NCI-H69 (cell line): ENCODE results near the gene IFTAP.

Experiments used
- DNase-seq: peaks from one replicate; lab custom pipeline; 2025; lab: John Stamatoyannopoulos, UW

IFTAP gene

DNA sequence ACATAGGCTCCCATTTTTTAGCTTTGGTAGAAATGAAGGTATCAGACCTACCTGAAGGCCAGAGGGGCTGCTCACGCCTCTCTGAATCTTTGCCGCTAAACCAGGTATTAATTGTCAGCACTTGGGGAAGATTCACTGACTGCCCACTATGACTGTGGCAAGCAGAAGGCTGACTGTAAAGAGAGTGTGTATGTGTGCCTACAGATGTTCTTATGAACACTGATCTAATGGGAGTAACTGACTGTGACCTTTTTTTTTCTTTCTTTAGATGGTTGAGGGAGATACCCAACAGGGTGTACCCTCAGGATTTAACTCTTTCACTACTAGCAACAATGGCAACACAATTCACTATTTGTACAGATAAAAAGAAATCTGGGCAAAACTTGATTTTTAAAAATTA, 3.7 kb downstream of the IFTAP start, which contains the start of gene RAG2:
Gene RAG2, minus strand, starts transcription at position 186 of the 400 bp plus-strand sequence. CDS start 4,068 bp downstream, outside the sequence.
- DNase-seq = no peak

DNA sequence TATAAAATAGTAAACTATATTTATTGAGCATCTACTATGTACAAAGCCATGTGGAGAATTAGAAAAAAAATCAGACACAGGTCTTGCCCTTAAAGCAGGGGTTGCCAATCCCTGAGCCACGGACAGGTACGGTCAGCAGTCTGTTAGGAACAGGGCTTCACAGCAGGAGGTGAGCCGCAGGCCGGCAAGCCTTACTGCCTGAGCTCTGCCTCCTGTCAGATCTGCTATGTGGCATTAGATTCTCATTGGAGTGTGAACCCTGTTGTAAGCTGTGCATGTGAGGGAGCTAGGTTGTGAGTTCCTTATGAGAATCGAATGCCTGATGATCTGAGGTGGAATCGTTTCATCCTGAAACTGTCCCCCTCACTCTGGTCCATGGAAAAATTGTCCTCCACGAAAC, 5.9 kb downstream of the IFTAP start:
- DNase-seq = no peak

DNA sequence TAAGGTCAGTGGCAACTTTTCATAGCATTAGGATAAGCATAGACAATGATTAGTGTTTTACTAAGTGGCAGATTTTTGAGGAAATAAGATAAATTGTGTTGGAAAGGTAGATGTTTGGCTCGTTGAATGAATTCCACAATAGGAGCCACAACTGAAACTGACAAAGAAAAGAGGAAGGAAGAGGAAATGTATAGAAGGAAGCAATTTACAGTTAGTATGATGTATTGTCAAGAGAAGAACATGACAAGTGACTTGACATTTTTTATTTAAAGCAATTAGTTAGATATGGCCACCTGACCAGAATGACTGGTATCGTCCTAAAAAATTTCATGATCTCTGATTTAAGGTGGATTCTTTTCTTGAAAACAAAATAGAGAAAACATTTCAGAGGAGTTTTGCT, 6.9 kb downstream of the IFTAP start:
- DNase-seq = no peak

DNA sequence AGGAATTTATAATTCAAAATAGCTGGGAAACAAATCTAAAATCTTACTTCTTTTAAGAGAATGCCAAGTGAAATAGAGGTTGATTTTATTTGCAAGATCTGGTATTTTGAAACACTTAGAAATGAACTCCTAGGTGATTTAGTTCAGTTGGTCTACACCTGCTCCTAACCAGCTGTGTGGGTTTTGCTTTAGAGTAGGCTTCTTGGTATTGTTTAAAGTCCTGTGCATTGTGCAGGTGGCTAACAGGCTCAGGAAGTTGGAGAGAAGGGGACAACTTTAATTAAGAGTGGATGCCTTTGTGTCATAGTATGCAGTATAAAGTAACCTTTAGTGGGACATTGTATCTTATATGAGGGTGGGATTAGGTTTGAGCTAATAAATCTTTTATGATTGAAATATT, 7.8 kb downstream of the IFTAP start:
- DNase-seq = no peak

DNA sequence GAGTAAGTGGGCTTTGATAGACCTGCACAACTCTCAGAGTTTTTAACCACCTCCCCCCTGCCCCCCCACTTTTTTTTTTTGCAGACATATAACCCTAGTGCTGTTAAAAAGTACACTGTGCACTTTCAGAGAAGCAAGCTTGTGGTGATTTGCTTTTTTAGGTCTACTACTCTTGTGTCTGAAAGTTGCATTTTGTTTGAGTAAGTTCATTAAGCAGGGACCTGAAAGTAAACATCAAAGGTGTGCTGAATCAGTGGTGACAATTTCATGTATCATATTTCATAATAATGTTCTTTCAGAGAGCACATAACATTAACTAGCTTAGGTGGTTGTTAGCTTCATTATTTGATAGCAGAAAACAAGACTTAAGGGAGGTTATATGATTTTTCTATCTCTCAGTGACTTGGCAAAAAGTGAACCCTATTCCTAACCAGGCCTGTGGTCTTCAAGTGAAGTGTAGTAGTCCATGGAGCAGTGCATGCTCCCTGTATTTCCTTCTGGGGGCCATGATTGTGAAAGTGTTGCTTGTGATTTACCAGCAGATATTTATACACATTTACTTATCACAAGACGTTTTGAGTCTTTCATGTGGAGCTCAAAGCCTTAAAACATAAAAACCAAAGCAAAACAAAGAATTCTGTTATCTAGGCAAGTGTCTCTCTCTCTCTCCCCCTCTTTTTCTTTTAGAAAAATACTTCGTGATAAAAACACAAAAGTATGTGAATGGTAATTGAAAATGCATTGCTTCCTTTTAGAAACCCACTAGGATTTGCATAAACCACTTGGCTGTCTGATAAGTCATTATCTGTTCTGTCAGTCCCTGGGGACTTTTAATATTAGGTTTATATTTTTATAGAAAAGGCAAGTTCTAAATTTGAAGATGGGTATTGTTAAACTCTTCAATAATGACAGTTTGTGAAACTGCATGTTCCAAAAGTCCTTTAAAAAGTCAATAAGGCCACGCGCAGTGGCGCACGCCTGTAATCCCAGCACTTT, 11.2 kb downstream of the IFTAP start:
- DNase-seq = no peak

DNA sequence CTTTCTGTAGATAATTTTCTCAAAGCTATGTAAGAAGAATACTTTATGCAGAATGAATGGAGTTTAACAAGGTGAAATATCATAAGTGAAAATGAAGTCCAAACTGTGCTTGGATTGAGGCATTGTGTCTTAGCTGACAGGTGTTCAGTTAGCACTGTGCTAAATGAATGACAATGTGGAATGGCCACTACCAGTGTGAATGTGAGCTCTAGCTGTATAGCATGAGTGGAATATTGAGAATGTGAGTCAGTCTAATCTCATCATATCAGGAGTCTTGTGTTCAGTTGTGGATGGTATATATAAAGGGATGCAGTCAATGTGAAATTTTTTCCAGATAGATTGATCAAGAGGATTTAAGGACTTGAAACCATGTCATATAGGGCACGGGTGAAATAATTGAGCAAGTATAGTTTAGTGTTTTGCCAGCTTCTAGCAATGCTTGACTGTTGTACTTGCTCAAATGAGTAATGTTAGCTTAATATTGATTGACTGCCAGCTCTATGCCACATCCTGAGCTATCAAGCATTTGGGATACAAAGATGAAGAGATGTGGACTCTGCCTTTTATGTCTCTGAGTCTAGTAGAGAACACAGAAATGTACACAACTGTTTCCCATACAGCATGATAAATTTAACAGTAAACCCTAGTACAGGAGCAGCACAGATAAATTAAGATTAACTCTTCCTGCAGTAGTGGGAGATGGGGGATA, 14.3 kb downstream of the IFTAP start:
- DNase-seq = no peak

DNA sequence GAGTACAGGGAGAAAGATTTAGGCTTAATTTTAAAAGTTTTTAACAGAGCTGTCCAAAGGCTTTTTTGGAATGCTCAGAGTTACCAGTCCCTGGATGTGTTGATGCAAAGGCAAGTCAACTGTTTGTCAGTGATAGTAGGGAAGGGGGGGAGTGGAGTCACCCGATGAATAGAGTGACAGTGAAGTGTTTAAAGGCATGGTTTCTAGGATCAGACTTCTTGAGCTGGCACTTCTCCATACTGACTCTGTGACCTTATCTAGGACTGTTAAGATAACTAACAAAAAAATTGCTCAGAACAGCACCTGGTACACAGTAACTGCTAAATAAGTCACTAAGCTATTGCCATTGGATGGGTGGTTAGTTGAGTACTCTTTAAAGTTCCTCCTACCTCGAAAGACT, 15.1 kb downstream of the IFTAP start:
- no peak for DNase-seq

DNA sequence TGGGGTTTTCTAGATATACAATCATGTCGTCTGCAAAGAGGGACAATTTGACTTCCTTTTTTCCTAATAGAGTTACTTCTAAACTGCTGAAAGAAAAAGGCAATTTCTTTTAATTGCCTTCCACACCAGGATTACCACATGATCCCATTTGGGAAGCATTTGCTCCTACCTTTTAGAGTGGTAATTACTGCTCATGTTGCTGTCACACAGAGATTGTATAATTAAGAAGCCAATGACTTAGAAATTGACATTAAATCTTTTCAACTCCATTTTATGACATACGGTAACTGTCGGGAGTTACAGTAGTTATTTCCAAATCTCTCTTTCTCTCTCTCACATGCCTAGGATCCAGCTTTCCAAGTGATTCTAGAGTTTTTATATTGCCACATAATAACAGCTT, 21.5 kb downstream of the IFTAP start:
- DNase-seq = no peak

DNA sequence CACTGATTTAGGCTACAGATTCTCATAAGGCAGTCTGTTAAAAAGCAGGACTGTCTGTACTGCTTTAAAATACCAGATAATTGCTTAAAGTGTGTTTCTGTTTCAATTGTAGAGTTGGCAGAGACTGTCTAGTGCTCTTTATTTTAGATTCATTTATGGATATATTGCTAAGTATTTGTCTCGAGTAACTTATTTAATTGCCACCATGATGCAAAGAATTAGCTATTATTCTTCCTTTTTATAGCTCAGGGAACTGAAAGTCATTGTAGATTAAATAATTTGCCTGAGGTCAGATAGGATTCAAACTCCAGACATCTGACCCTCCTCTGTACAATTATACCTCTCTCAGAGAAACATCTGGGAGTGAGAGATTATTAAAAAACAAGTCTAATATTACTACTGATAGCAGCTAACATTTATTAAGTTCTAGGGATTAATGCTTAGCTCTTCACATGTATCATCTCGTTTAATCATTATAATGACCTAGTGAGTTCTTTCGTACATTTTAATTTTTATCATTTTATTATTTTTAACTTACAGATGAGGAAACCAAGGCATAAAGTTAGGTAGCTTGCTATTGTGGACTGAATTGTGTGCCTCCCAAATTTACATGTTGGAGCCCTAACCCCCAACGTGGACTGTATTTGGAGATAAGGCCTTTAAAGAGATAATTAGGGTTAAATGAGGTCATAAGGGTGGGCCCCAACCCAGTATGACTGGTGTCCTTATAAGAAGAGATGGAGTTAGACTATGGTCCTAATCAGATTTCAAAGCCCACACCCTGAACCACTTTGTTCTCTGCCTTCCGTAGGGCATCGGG, 23.5 kb downstream of the IFTAP start:
- no peak for DNase-seq

DNA sequence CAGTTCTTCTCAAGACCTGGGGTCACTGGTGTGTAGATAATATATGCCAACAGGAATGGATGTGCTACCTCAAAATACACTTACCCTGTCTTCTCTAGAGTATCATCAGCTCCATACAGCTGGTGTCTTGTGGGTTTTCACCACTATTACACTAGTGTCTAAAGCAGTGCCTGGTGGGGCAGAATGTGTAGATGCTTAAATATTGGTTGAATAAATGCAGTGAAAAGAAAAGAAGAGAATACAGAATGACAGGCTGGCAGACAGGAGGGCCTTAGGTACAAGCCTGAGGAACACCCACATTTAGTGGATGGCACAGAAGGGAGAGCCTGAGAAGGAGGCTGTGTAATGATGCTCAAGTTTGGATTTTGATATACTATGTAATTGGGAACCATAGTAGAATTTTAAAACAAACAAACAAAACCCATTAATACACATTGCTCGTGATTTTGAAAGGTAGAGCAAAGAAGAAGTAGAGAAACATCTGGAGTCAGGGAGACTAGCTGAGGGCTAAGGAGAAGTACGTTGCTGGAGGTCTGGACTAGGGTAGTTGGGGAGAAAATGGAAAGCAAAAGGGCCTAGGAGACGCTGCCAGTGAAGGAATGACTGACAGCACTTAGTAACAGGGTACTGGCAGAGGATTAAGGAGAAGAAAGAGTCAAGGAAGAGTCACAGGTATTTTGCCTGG, 24.2 kb downstream of the IFTAP start:
- no peak for DNase-seq

DNA sequence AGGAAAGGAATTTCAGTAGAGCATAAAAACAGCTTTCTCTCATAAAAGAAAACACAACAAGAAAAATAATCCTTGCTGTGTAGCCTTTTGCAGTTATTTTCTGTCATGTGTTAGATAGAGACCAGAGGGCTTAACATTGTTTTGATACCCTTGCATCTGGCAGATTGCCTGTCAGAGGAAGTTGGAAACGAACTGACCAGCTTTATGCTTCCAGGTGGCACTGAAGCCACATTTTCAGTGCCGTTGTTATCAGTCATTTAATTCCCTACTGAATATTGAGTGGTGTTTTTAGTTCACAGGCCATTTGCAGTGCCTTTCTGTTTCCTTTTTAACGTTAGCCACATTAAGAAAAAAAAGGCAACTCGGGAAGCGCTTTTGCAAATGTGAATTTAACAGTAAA, 25.2 kb downstream of the IFTAP start:
- DNase-seq = peak; percentile 8

DNA sequence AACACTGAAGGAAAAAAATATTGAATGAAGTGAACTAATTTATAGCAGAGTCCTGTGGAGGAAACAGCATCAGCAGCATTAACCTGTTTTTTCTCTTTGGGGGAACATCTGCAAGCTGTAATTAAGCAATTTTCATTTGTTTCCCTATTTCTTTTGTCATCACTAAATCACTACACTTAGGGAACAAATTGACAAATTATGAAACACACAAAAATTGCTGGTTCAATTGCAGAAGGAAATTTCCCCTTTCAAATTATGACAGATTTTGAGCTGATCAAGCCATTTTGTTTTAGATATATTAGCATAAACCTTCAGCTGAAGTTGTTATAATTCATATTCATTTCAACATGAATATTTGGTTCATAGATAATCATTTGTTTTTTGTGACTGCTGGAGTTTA, 25.9 kb downstream of the IFTAP start:
- peak; percentile 11 for DNase-seq

DNA sequence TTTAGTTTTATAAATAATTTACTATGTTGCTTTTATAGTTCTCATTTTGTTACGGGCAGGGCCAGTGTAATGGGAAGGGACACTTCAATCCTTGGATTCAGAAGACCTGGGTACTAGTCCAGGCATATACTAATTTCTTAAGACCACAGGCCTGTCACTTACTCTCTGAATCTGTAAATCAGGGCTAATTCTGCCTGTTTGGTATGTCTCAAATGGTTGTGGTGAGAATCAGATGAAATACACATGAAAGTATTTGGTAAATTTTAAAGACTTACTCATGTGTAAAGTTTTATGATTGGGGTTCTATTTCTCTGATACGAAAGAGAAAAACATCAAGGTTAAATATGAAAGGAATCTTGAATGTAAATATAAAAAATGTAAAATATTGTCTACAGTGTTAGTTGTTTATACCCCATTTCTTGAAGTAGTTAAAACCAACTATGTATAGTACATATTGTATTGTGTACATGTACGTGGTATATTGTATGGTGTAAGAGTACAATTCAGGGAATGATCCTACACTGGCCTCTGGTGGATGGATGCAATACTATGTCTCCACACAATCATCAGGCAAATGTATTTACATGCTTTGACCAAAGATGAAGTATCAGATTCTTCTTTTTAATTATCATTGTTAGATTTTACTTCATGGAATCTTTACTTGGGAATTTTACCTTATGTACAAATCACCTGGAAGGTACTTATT, 28.3 kb downstream of the IFTAP start:
- peak; percentile 49 for DNase-seq

DNA sequence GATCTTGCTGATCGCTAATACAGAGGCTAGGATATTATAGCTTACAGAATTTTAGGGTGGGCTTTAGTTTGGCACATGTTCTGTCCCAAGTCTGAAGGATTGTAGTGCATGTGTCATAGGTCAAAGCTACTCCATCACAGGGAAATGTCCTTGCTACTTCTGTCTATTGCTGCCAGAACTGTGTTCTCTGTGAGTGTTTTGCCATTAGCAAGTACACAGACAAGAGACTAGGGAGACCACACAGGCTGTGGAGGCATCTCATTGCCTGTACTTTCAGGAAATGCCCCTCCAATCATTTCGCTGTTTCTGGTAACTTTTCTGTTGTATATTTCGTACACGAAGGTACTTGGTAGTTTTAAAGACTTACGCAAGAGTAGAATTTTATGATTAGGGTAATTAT, 29.2 kb downstream of the IFTAP start:
- no peak for DNase-seq

DNA sequence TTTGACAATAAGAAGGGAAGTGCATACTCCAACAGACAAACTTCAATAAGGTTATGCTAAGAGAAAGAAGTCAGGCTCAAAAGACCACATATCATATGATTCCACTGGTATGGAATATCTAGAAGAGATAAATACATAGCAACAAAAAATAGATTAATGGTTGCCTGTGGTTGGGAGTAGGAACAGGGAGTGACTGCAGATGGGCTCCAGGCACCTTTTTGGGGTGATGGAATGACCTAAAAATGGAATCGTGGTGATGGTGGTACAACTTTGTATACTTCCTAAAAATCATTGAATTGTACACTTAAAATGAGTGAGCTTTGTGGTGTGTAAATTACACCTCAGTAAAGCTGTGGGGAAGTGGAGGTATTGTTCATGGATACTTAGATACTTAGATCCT, 32.7 kb downstream of the IFTAP start:
- DNase-seq = no peak

DNA sequence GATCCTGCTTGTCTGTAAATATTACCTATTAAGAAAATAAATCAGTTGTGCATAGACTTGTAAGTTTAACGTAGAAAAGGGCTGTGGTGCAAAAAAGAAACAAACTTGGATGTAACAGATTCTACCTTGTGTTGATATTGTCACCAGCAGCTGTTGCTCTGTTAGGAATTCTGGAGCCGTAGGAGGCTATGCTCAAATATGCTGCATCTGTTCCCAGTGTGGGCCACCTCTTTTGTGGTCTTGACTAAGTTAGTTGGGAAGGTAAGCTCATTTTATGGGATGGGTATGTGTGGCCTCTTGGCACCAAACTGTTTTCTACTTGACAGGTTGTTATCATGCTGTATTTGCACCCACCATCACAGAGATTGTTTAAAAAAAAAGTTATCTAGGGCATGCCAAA, 33.2 kb downstream of the IFTAP start:
- DNase-seq = no peak

DNA sequence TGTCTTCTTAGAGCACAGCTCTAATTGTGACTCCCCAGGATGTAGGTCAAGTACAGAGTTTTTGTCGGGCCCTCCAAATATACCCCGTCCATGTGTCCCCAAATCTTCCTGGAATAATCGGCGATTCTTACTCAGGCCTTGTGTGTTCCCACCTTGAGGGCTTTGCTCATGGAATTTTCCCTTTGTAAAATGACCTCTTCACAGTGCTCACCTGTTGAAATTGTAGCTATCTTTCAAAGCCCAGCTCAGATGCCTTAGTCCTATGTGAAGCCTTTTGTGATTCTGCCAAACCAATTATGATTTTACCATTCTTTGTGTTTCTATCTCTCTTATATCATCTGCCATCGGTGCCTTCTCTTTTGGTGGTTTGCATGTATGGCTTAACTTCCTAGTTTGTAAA, 33.8 kb downstream of the IFTAP start:
- DNase-seq = no peak

DNA sequence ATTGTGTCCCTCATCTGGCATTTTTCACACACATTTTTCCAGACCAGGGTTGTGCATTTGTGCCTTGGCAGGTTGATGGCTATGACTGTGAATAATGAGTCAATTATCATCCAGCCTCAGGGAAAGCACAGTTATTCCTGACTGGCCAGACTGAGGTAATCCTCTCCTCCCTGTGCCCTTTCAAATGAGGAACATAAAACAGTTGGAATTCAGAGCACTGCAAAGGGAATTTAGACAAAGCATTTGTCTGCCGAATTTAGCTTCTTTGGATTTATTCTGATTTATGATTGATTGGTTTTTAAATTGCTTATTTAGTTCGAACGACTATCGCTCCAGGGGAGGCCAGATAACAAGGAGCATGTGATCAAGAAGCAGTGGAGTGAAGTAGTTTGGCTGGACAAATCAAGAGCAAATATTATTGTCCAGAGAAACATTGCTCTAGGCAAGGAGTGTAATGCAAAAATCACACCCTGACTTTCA, 34.5 kb downstream of the IFTAP start:
- peak; percentile 31 for DNase-seq

DNA sequence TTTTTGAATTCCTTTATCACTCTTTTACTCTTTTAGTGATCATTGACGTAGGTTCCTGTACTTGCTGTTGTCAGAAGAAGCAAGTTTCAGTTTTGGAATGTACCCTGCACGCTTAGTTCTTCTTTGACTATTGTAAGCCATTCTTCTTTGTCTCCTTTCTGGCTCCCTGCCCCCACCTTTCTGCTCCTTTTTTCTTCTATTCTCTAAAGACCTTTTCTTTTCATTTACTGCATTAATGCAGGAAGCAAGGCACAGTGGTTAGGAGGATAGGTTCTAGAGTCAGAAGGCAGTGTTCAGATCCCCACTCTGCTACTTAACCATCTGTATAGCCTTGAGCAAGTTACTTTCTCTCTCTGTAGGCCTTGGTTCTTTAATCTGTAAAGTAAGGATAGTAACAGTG, 37.5 kb downstream of the IFTAP start:
- DNase-seq = no peak

DNA sequence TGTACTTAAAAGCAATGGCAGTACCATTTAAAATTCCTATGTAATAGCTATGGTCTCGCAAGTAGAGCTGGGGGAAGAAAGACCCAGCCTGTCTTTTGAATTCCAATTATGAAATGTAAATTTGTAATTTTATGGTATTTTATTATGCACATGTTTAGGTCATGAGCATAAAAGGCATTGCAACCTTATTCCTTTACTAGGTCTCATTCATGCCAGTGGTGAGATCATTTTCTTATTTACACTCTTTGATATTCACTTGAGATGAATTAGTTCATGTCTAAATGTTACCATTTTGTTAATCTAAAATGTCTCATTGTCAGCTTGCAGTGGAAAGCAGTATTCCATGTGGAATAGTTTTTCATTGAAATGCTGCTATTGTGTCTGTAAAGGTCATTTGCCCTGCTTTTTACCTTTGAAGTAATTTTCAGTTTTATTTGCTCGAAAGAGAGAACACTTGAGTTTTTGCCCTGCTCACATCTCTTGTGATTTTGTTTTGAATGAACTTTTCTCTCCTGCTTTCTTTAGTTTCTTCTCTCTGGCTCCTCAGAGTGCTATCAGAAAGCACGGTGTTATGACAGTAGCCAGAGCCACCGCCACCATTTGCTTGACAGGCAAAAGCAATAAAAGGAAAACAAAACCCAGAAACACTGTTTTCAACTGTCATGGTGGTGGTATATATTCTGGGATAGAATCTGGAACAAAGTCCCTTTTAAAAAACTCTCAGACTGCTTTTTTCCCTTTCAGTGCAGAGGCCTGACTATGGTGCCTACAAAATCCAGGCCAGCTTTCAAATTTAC, 41.0 kb downstream of the IFTAP start:
- DNase-seq = no peak
